GM23338 (cell line): ENCODE results near the gene ARMH4. TPM values are rescaled to one million over a fixed set of nuclear protein-coding genes. Genes with fewer than 3 reads are reported as not detected.

Experiments
- ATAC-seq: fragments of 200-7000 bp; cut with Tn5 transposase; 3 replicates; pipeline ENCODE4 v1.9.1; 2020
- DNase-seq: peaks from one replicate; pipeline ENCODE4 v3.0.0-alpha.2; 2015; ENCODE audit warnings: low spot score
- H2AFZ ChIP-seq: fragments of 200-600 bp; sonication (generic); 2 replicates; pipeline ENCODE4 v1.8.0; 2016; ENCODE audit warnings: antibody characterized with exemption, mild to moderate bottlenecking, moderate library complexity
- H3F3A ChIP-seq: fragments of 200-600 bp; sonication (generic); replicated peaks from 2 replicates; pipeline ENCODE4 v1.8.0; 2017; ENCODE audit warnings: antibody characterized with exemption, mixed run types, low read depth
- H3K27ac ChIP-seq: fragments of 200-600 bp; sonication (generic); 2 replicates; pipeline ENCODE4 v1.6.1; 2016; ENCODE audit warnings: low read depth
- H3K27me3 ChIP-seq: fragments of 200-600 bp; sonication (generic); 2 replicates; pipeline ENCODE4 v1.8.0; 2016; ENCODE audit warnings: mild to moderate bottlenecking, mixed run types, moderate library complexity; ENCODE audit not compliant: insufficient read depth
- H3K36me3 ChIP-seq: fragments of 200-600 bp; sonication (generic); 2 replicates; pipeline ENCODE4 v1.8.0; 2016; ENCODE audit warnings: mild to moderate bottlenecking; ENCODE audit not compliant: insufficient read depth
- H3K4me1 ChIP-seq: fragments of 200-600 bp; sonication (generic); 2 replicates; pipeline ENCODE4 v1.8.0; 2016; ENCODE audit warnings: mild to moderate bottlenecking, moderate library complexity; ENCODE audit not compliant: insufficient read depth
- H3K4me2 ChIP-seq: fragments of 200-600 bp; sonication (generic); 2 replicates; pipeline ENCODE4 v1.7.1; 2017; ENCODE audit warnings: mixed run types
- H3K4me3 ChIP-seq: fragments of 200-600 bp; sonication (generic); 2 replicates; pipeline ENCODE4 v1.6.1; 2016; ENCODE audit warnings: mixed run types
- H3K79me2 ChIP-seq: fragments of 200-600 bp; sonication (generic); replicated peaks from 2 replicates; pipeline ENCODE4 v1.8.0; 2017; ENCODE audit warnings: mild to moderate bottlenecking; ENCODE audit not compliant: insufficient read depth
- H3K9me2 ChIP-seq: fragments of 200-600 bp; sonication (generic); 2 replicates; pipeline ENCODE4 v1.8.0; 2017; ENCODE audit not compliant: insufficient read depth
- H4K20me1 ChIP-seq: fragments of 200-600 bp; sonication (generic); replicated peaks from 2 replicates; pipeline ENCODE4 v1.8.0; 2017; ENCODE audit warnings: mild to moderate bottlenecking; ENCODE audit not compliant: insufficient read depth
- H3K27ac Mint-ChIP-seq: 2 replicates; pipeline ENCODE4 v1.8.0; 2020; ENCODE audit warnings: inconsistent platforms, mild to moderate bottlenecking, moderate library complexity, mixed read lengths
- H3K27me3 Mint-ChIP-seq: 3 replicates; pipeline ENCODE4 v1.8.0; 2022; ENCODE audit warnings: low read depth, mild to moderate bottlenecking, moderate library complexity, mixed read lengths, inconsistent platforms; ENCODE audit not compliant: insufficient read depth, poor library complexity
- H3K36me3 Mint-ChIP-seq: 3 replicates; pipeline ENCODE4 v1.8.0; 2021; ENCODE audit warnings: low read depth, mild to moderate bottlenecking, inconsistent platforms, moderate library complexity, mixed read lengths
- H3K4me1 Mint-ChIP-seq: 3 replicates; pipeline ENCODE4 v1.8.0; 2020; ENCODE audit warnings: mild to moderate bottlenecking, inconsistent platforms, mixed read lengths
- H3K4me3 Mint-ChIP-seq: 3 replicates; pipeline ENCODE4 v1.8.0; 2021; ENCODE audit warnings: moderate library complexity, mild to moderate bottlenecking, inconsistent platforms, mixed read lengths
- H3K9me3 Mint-ChIP-seq: 3 replicates; pipeline ENCODE4 v1.8.0; 2020; ENCODE audit warnings: moderate library complexity, mild to moderate bottlenecking, inconsistent platforms, mixed read lengths
- CREB1 ChIP-seq: fragments of 250-450 bp; sonication (Bioruptor Pico); IDR thresholded peaks from 2 replicates; pipeline ENCODE4 v1.5.0; 2020; ENCODE audit warnings: low read depth, mild to moderate bottlenecking, moderate library complexity
- CTCF ChIP-seq, 2 experiments: fragments of 200-600 bp in 1 of 2; sonication (generic) in 1 of 2; conservative IDR thresholded peaks; 2 replicates each; pipeline versions ENCODE4 v1.5.1 to v1.6.1; 2016 to 2017; ENCODE audit warnings: antibody characterized with exemption in 2 of 2, low read depth in 2 of 2, mild to moderate bottlenecking in 2 of 2, moderate library complexity in 1 of 2
- EZH2 ChIP-seq: fragments of 200-600 bp; sonication (generic); IDR thresholded peaks from one replicate; pipeline ENCODE4 v1.8.0; 2017; ENCODE audit warnings: antibody characterized with exemption, mild to moderate bottlenecking, low read depth; ENCODE audit not compliant: unreplicated experiment
- EZH2phosphoT487 ChIP-seq: fragments of 200-600 bp; sonication (generic); IDR thresholded peaks from one replicate; pipeline ENCODE4 v1.8.1; 2018; ENCODE audit warnings: antibody characterized with exemption; ENCODE audit not compliant: unreplicated experiment
- JUNB ChIP-seq: IDR thresholded peaks from one replicate; pipeline ENCODE4 v1.6.1; 2016; ENCODE audit warnings: antibody characterized with exemption; ENCODE audit not compliant: unreplicated experiment
- NANOG ChIP-seq: IDR thresholded peaks from 2 replicates; pipeline ENCODE4 v1.6.1; 2016; ENCODE audit warnings: antibody characterized with exemption, borderline replicate concordance
- POLR2AphosphoS5 ChIP-seq: IDR thresholded peaks from 2 replicates; pipeline ENCODE4 v1.6.1; 2016; ENCODE audit warnings: antibody characterized with exemption, low read depth
- REST ChIP-seq: IDR thresholded peaks from one replicate; pipeline ENCODE4 v1.6.1; 2018; ENCODE audit warnings: antibody characterized with exemption; ENCODE audit not compliant: unreplicated experiment
- STAT1 ChIP-seq: IDR thresholded peaks from one replicate; pipeline ENCODE4 v1.6.1; 2016; ENCODE audit warnings: antibody characterized with exemption; ENCODE audit not compliant: unreplicated experiment
- ZNF114 ChIP-seq: fragments of 250-450 bp; sonication (Bioruptor Pico); IDR thresholded peaks from 2 replicates; pipeline ENCODE4 v1.5.0; 2020; ENCODE audit warnings: mild to moderate bottlenecking, moderate library complexity
- ZNF331 ChIP-seq: fragments of 250-450 bp; sonication (Bioruptor Pico); IDR thresholded peaks from 2 replicates; pipeline ENCODE4 v1.5.0; 2020; ENCODE audit warnings: low read depth, mild to moderate bottlenecking, moderate library complexity
- ZNF462 ChIP-seq: fragments of 250-450 bp; sonication (Bioruptor Pico); IDR thresholded peaks from 2 replicates; pipeline ENCODE4 v1.5.0; 2020; ENCODE audit warnings: mild to moderate bottlenecking, moderate library complexity
- polyA plus RNA-seq: library from polyadenylated mRNA; unstranded; fragments of >200 nt; fragmentation: Nextera tagmentation; extraction: Ambion mirVana; gene quantifications from 2 replicates; pipeline ENCODE4 v1.2.1, GENCODE V29; 2016
- total RNA-seq: library from RNA; depleted of rRNA; stranded (reverse); fragments of >200 nt; shearing (Covaris generic); gene quantifications from 2 replicates; pipeline ENCODE4 v1.2.3, GENCODE V29; 2014

ARMH4 gene
- total and polyA plus RNA-seq, 2 experiments from 2014 or later = 15.5 to 20.2 TPM

GRCh38 chr14:58060898-58061297 lies 91.1 kb downstream of the ARMH4 start:
- no peaks in the 10 kb centered on the region for H3F3A ChIP-seq
- no peaks in the 10 kb centered on the region for H3K36me3 ChIP-seq
- TF ChIP-seq ZNF462 (CRISPR knock-in tag) (no peak), ZNF331 (CRISPR knock-in tag) (no peak), EZH2 (no peak), CTCF (conservative IDR thresholded peaks at IDR 0.05; ENCODE audit: low read depth in 2 of 2) (no peak), NANOG (no peak), JUNB (no peak), POLR2AphosphoS5 (no peak), ZNF114 (CRISPR knock-in tag) (no peak), CREB1 (no peak), STAT1 (no peak), REST (no peak), EZH2phosphoT487 (no peak)
- no peak overlapping the region for H3K4me3 ChIP-seq
- no peak overlapping the region for H3K27ac ChIP-seq
- H3K79me2 ChIP-seq = no peaks in the 10 kb centered on the region
- H3K27me3 ChIP-seq = no peaks in the 10 kb centered on the region
- H3K27me3 Mint-ChIP-seq = peaks cover 5% of the 10 kb centered on the region
- H3K9me2 ChIP-seq = no peaks in the 10 kb centered on the region
- H4K20me1 ChIP-seq = no peaks in the 10 kb centered on the region
- peak; percentile 95 for ATAC-seq
- H3K27ac Mint-ChIP-seq = no peak overlapping the region
- no peaks in the 10 kb centered on the region for H3K9me3 Mint-ChIP-seq
- peak; percentile 56 for DNase-seq
- no peak overlapping the region for H3K4me2 ChIP-seq
- no peak overlapping the region for H2AFZ ChIP-seq
- peaks cover 11% of the 10 kb centered on the region for H3K4me1 Mint-ChIP-seq
- H3K4me1 ChIP-seq = no peaks in the 10 kb centered on the region
- no peak overlapping the region for H3K4me3 Mint-ChIP-seq
- no peaks in the 10 kb centered on the region for H3K36me3 Mint-ChIP-seq
